AG09319 (cell line): Measurements from ENCODE around the gene ETAA1.

ENCODE experiments used
- DNase-seq: peaks from one replicate; pipeline ENCODE4 v3.0.0-alpha.2; 2010; ENCODE audit warnings: low read depth; ENCODE audit errors: extremely low read depth
- CTCF ChIP-seq: IDR thresholded peaks from 2 replicates; pipeline ENCODE4 v1.5.1; 2011; ENCODE audit warnings: low read depth, mild to moderate bottlenecking, inconsistent platforms, low read length, moderate library complexity

Gene ETAA1

GRCh38 chr2:67388680-67389079 lies 8.5 kb upstream of the ETAA1 start:
- no peak for TF ChIP-seq CTCF
- DNase-seq, result no peak

GRCh38 chr2:67389286-67389685 lies 7.8 kb upstream of the ETAA1 start:
- no peak for TF ChIP-seq CTCF
- no peak for DNase-seq

GRCh38 chr2:67389788-67390187 lies 7.3 kb upstream of the ETAA1 start:
- TF ChIP-seq CTCF, result no peak
- no peak for DNase-seq

DNA sequence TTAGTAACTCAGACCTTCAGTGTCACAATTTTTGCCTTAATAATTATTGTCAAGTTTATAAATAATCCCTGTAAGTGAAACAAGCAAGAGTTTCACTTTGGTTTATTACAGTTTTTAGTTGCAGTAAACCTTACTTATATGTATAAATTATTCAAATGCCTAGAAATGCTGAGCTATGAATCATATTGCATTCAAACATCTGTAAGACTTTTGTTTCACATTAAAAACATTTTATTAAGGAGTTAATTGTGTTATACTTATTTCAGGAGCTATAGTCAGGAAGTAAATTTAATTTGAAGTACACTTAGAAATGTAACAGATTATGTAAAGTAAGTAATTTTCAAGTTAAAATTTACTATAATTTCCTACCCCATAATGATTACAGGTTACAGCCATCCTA lies 3.9 kb upstream of the ETAA1 start:
- DNase-seq, result no peak
- no peak for TF ChIP-seq CTCF

- DNase-seq, result no peak
- no peak for TF ChIP-seq CTCF
Measured at GRCh38 chr2:67394734-67395133, 2.4 kb upstream of the ETAA1 start.

DNA sequence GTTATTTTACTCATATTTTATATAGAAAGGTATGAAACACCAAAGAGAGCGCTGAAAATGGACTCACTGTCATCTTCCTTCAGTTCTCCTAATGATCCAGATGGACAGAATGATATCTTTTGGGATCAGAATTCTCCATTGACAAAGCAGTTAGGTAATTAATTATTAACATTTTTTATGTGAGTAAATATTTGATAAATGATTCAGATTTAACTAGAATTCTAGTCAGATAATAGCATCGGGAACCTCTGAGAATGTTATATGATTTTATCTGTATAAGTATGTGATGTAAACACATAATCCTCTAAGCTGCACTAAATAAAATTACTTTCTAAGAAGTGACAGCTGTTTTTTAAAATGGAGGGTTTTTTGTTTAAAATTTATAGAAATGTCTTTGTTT lies 2.0 kb downstream of the ETAA1 start:
- no peak for DNase-seq
- no peak for TF ChIP-seq CTCF

DNA sequence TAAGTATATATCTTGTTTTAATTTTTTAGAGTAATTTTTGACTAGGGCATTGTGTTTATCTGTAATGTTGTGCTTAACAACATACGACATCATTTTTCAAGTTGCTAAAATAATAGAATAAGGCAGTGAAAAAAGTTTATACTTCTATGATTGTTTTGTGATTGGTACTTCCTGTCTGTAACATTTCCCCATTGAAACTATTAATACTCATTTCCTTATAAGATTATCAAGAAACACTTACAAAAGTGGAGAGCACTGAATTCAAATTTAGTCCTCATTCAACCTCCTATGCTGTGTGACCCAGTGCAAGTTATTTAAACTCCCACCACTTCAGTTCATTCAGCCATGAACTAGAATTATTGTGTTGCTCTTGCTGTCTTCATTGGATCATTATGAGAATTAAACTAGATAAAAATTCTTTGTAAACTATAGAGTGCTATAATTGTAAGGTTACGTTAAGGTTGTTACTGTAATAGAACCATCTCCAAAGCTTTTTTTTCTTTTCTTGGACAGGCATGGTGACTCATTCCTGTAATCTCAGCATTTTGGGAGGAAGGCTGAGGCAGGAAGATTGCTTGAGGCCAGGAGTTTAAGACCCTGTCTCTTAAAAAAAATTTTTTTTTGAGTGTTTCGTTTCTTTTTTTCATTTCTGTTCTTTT lies 2.8 kb downstream of the ETAA1 start:
- no peak for TF ChIP-seq CTCF
- no peak for DNase-seq
